B cell (primary cell): ENCODE results near the gene MDFI. TPM values are rescaled to one million over a fixed set of nuclear protein-coding genes. Genes with fewer than 3 reads are reported as not detected.

Experiments used
- ATAC-seq: fragments of 200-7000 bp; cut with Tn5 transposase; one replicate; pipeline ENCODE4 v1.10.0; 2021; ENCODE audit warnings: low read depth, mild to moderate bottlenecking, moderate number of reproducible peaks, moderate library complexity
- CTCF ChIA-PET: fragments of 350-600 bp; sonication (Branson Sonifier 250); formaldehyde crosslinking; loops from one replicate; lab custom pipeline; 2021; ENCODE audit warnings: antibody characterized with exemption, inconsistent platforms; lab: Charles Lee
- POLR2A ChIA-PET: fragments of 350-600 bp; sonication (Branson Sonifier 250); formaldehyde crosslinking; loops from one replicate; lab custom pipeline; 2021; ENCODE audit warnings: antibody characterized with exemption; lab: Charles Lee
- DNase-seq: peaks from one replicate; pipeline ENCODE4 v3.0.0; 2013
- H2AFZ ChIP-seq: 2 replicates; pipeline ENCODE4 v1.6.1; 2012; ENCODE audit warnings: mild to moderate bottlenecking, low read depth, low read length; ENCODE audit not compliant: insufficient read depth, poor library complexity, severe bottlenecking
- H3K27ac ChIP-seq, 2 donors: 1 replicate in 1 of 2; 2 replicates in 1 of 2; pipeline ENCODE4 v1.5.1; 2012 to 2013; ENCODE audit warnings: low read length in 2 of 2, mild to moderate bottlenecking in 2 of 2, moderate library complexity in 1 of 2
- H3K27me3 ChIP-seq, 4 experiments: fragments of 200-600 bp in 1 of 4; sonication (generic) in 1 of 4; replicated peaks in 1 of 4; 1 replicate in 2 of 4; 2 replicates in 2 of 4; pipeline versions ENCODE4 v1.6.1 to v1.7.0; 2013 to 2016; ENCODE audit warnings: low read length in 3 of 4, mild to moderate bottlenecking in 2 of 4, mixed read lengths in 1 of 4, moderate library complexity in 1 of 4; ENCODE audit not compliant: insufficient read depth in 4 of 4, control insufficient read depth in 3 of 4; ENCODE audit errors: control extremely low read depth in 1 of 4
- H3K36me3 ChIP-seq, 2 experiments: replicated peaks in 1 of 2; 1 replicate in 1 of 2; 2 replicates in 1 of 2; pipeline versions ENCODE4 v1.6.1 to v1.7.1; 2013; ENCODE audit warnings: low read length in 1 of 2; ENCODE audit not compliant: insufficient read depth in 2 of 2, control insufficient read depth in 1 of 2; ENCODE audit errors: control extremely low read depth in 1 of 2, extremely low read depth in 1 of 2
- H3K4me1 ChIP-seq, 2 donors: fragments of 200-600 bp in 1 of 2; sonication (generic) in 1 of 2; 1 replicate in 1 of 2; 2 replicates in 1 of 2; pipeline versions ENCODE4 v1.5.1 to v1.6.1; 2013 to 2017; ENCODE audit warnings: low read length in 2 of 2; ENCODE audit not compliant: control insufficient read depth in 2 of 2, insufficient read depth in 2 of 2
- H3K4me2 ChIP-seq: replicated peaks from 2 replicates; pipeline ENCODE3; 2012; ENCODE audit warnings: mild to moderate bottlenecking, low read depth, low read length; ENCODE audit not compliant: poor library complexity, severe bottlenecking
- H3K4me3 ChIP-seq, 5 experiments: fragments of 200-600 bp in 1 of 5; sonication (generic) in 1 of 5; 1 replicate in 3 of 5; 2 replicates in 2 of 5; pipeline versions ENCODE4 v1.5.1 to v1.7.0; 2011 to 2016; ENCODE audit warnings: low read length in 4 of 5, mild to moderate bottlenecking in 4 of 5, low read depth in 2 of 5, control low read depth in 1 of 5, moderate library complexity in 1 of 5; ENCODE audit not compliant: insufficient read depth in 1 of 5; ENCODE audit errors: control extremely low read depth in 1 of 5, extremely low read depth in 1 of 5
- H3K79me2 ChIP-seq: fragments of 200-600 bp; sonication (generic); one replicate; pipeline ENCODE4 v1.6.0; 2016; ENCODE audit warnings: low read length; ENCODE audit not compliant: control insufficient read depth, insufficient read depth
- H3K9ac ChIP-seq: fragments of 200-600 bp; sonication (generic); 2 replicates; pipeline ENCODE4 v1.6.1; 2017; ENCODE audit warnings: mild to moderate bottlenecking, low read length, moderate library complexity
- H3K9me3 ChIP-seq, 3 donors: one replicate each; pipeline versions ENCODE4 v1.6.1 to v1.7.1; 2013; ENCODE audit warnings: low read length in 2 of 3; ENCODE audit not compliant: control insufficient read depth in 2 of 3, insufficient read depth in 1 of 3; ENCODE audit errors: control extremely low read depth in 1 of 3
- H4K20me1 ChIP-seq: 2 replicates; pipeline ENCODE4 v1.6.0; 2012; ENCODE audit warnings: mild to moderate bottlenecking, low read length; ENCODE audit not compliant: insufficient read depth, control insufficient read depth, poor library complexity, severe bottlenecking
- H3K27ac Mint-ChIP-seq: one replicate; pipeline ENCODE4 v1.8.0; 2021; ENCODE audit warnings: mixed read lengths
- H3K27me3 Mint-ChIP-seq: one replicate; pipeline ENCODE4 v1.8.0; 2021; ENCODE audit warnings: mixed read lengths
- H3K4me1 Mint-ChIP-seq: one replicate; pipeline ENCODE4 v1.8.0; 2021; ENCODE audit warnings: mixed read lengths
- H3K4me3 Mint-ChIP-seq: one replicate; pipeline ENCODE4 v1.8.0; 2021; ENCODE audit warnings: mixed read lengths
- H3K9me3 Mint-ChIP-seq: one replicate; pipeline ENCODE4 v1.8.0; 2022; ENCODE audit warnings: mixed read lengths; ENCODE audit not compliant: insufficient read depth
- EZH2 ChIP-seq: IDR thresholded peaks from 2 replicates; pipeline ENCODE4 v1.6.1; 2012; ENCODE audit warnings: borderline replicate concordance, low read depth, mild to moderate bottlenecking, moderate library complexity, low read length; ENCODE audit not compliant: insufficient read depth, poor library complexity, severe bottlenecking
- WGBS: methylation state at CpG from one replicate; pipeline ENCODE4 v1.1.5; 2013; ENCODE audit warnings: missing lambda C conversion rate; ENCODE audit not compliant: insufficient coverage; 5-methylcytosine and 5-hydroxymethylcytosine counted together
- intact Hi-C: fragments of 100-400 bp; cut with micrococcal nuclease; formaldehyde crosslinking; loops from one replicate; pipeline ENCODE4 v1.10.0; 2022
- polyA plus RNA-seq: library from polyadenylated mRNA; depleted of rRNA; stranded (reverse); fragments of >200 nt; gene quantifications from 2 replicates; pipeline ENCODE4 v1.2.3, GENCODE V29; 2012
- total RNA-seq, 2 donors: library from RNA; stranded (reverse); fragments of 120-200 nt in 1 of 2; gene quantifications; 1 replicate in 1 of 2; 2 replicates in 1 of 2; pipeline versions ENCODE4 v1.2.3 to v1.2.4, GENCODE V29; 2013 to 2022
- TF ChIP-seq, protein P1 (sequence below): fragments of 200-600 bp; IDR thresholded peaks from one replicate; pipeline ENCODE4 v1.8.0; 2022; ENCODE audit warnings: antibody characterized with exemption, mild to moderate bottlenecking

The MDFI gene
- total and polyA plus RNA-seq, 2 donors (not counting 1 experiment from before 2014, with no cell fraction given), result not detected

DNA sequence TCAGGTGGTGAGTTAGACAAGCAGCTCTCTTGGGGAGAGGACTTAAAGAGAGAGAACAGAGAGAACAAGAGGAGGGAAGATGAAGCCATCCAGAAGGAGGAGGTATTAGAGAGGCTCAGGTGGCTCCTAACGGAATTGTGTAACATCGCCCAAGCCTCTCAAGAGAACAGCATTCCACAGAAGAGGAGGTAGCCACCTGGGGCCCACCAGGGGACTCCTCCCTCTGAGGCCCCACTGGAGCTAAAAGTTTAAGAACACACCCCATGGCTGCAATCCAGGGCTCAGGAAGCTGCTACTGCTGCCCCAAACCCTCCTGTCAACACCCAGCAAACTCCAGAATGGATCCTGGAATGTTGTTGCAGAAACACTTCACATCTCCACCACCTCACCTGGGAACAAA lies 23.6 kb upstream of the MDFI start:
- intact Hi-C loops, result no loop called here
- no peak overlapping the region for H3K4me3 ChIP-seq
- H3K9me3 Mint-ChIP-seq, result no peaks in the 10 kb centered on the region

DNA sequence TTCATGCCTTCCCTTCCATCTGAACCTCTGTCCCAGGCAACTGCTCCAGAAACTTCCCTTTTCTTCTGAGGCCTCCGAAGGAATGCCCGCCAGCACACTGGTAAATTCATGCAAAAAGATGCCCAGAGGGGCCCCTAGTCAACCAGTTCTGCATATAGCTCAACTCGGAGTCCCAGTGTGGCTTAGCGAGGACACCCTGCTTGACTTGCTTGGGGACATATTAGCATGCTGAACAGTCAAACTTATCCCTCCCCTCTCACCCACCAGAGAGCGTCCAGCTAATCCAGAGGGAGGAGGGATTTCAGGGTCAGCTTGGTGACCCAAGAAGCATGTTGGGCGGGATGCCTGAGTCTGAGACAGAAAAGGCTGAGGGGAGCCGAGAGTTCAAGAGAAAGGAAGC lies 23.0 kb upstream of the MDFI start:
- H3K9me3 Mint-ChIP-seq, result peaks cover 1% of the 10 kb centered on the region
- no peak overlapping the region for H3K27ac Mint-ChIP-seq
- intact Hi-C loops, result no loop called here
- H3K36me3 ChIP-seq, result no peaks in the 10 kb centered on the region
- H3K4me1 Mint-ChIP-seq, result no peaks in the 10 kb centered on the region
- DNase-seq (no peak), ATAC-seq (no peak)
- no peak overlapping the region for H3K9ac ChIP-seq
- POLR2A ChIA-PET, result no interaction called here
- no peak overlapping the region for H3K4me3 ChIP-seq
- peaks cover 29% of the 10 kb centered on the region for H3K27me3 Mint-ChIP-seq
- peaks cover 0 to 6% (median 0%) of the 10 kb centered on the region in 4 experiments for H3K27me3 ChIP-seq
- WGBS, result 94% methylated on average over 4 of the region's 7 CpGs
- no peak for TF ChIP-seq EZH2
- TF ChIP-seq, protein P1, sequence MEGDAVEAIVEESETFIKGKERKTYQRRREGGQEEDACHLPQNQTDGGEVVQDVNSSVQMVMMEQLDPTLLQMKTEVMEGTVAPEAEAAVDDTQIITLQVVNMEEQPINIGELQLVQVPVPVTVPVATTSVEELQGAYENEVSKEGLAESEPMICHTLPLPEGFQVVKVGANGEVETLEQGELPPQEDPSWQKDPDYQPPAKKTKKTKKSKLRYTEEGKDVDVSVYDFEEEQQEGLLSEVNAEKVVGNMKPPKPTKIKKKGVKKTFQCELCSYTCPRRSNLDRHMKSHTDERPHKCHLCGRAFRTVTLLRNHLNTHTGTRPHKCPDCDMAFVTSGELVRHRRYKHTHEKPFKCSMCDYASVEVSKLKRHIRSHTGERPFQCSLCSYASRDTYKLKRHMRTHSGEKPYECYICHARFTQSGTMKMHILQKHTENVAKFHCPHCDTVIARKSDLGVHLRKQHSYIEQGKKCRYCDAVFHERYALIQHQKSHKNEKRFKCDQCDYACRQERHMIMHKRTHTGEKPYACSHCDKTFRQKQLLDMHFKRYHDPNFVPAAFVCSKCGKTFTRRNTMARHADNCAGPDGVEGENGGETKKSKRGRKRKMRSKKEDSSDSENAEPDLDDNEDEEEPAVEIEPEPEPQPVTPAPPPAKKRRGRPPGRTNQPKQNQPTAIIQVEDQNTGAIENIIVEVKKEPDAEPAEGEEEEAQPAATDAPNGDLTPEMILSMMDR, result no peak
- CTCF ChIA-PET, result interaction anchor here (0.9 kb wide), 1 partner anchor 12 kb away, joined by 3 read pairs; no protein-coding TSS in a partner anchor
- no peak overlapping the region for H3K4me2 ChIP-seq
- no peaks in the 10 kb centered on the region for H3K79me2 ChIP-seq
- peaks cover 0 to 3% (median 0%) of the 10 kb centered on the region in 3 donors for H3K9me3 ChIP-seq
- H4K20me1 ChIP-seq, result no peaks in the 10 kb centered on the region
- H2AFZ ChIP-seq, result no peak overlapping the region
- H3K4me1 ChIP-seq, result no peaks in the 10 kb centered on the region
- no peak overlapping the region for H3K4me3 Mint-ChIP-seq
- H3K27ac ChIP-seq, result no peak overlapping the region

More for the DNA sequence above, 23.6 kb upstream of the MDFI start:
- H3K4me1 ChIP-seq, result no peaks in the 10 kb centered on the region
- peaks cover 0 to 6% (median 0%) of the 10 kb centered on the region in 4 experiments for H3K27me3 ChIP-seq
- ATAC-seq (no peak), DNase-seq (no peak)
- H3K79me2 ChIP-seq, result no peaks in the 10 kb centered on the region
- no peaks in the 10 kb centered on the region for H4K20me1 ChIP-seq
- Mint-ChIP-seq H3K27me3 (peaks cover 27% of the 10 kb centered on the region), H3K4me1 (no peaks in the 10 kb centered on the region), H3K4me3 (no peak overlapping the region), H3K27ac (no peak overlapping the region)
- POLR2A ChIA-PET, result no interaction called here
- CTCF ChIA-PET, result interaction anchor here (0.7 kb wide), 1 partner anchor 12 kb away, joined by 5 read pairs; no protein-coding TSS in a partner anchor
- peaks cover 0 to 3% (median 0%) of the 10 kb centered on the region in 3 donors for H3K9me3 ChIP-seq
- TF ChIP-seq, protein P1, result no peak
- no peak for TF ChIP-seq EZH2
- H3K4me2 ChIP-seq, result no peak overlapping the region
- WGBS, result no CpG with 5 or more reads among the region's 2 CpGs
- no peak overlapping the region for H3K27ac ChIP-seq
- no peak overlapping the region for H2AFZ ChIP-seq
- no peaks in the 10 kb centered on the region for H3K36me3 ChIP-seq
- H3K9ac ChIP-seq, result no peak overlapping the region
